ENCODE data around the gene MDN1. TPM values are rescaled to one million over a fixed set of nuclear protein-coding genes. Genes with fewer than 3 reads are reported as not detected.

Gene MDN1
- total RNA-seq, 1 experiment from 2014 or later: 117 TPM

DNA sequence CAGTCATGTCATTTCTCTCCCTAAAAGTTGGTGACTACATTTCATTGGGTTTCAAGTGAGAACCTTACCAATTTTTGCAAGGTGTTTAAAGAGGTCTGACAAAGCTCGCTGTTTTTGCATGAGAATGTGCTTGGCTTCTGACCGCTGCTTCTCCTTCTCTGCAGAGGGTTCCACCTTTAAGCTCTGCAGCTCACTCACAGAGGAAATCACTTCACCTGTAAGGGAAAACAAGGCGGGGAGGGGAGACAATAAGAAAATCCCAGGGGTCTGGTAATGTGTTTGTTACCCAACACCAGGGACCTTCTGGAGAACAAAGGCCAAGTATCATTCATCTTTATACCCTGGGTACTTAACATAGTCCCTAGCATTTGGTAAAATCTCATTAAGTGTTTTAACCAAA, 141.1 kb downstream of the MDN1 start:
- no peak overlapping the region for H2BK20ac ChIP-seq (ENCODE audit: low read depth, low read length, poor library complexity, severe bottlenecking)
- no CpG with 5 or more reads among the region's 3 CpGs for WGBS (ENCODE audit: extremely low coverage, insufficient read length, low lambda C conversion rate)
- no peak overlapping the region for H3K9ac ChIP-seq (ENCODE audit: extremely low read depth, insufficient read length, low read length)
- H3T11ph ChIP-seq (ENCODE audit: low read length): no peak overlapping the region
- peaks cover 13% of the 10 kb centered on the region for H3K4me1 ChIP-seq (ENCODE audit: insufficient read depth, low read length)
- H3K79me1 ChIP-seq (ENCODE audit: insufficient read depth, low read depth, low read length, poor library complexity, severe bottlenecking): no peaks in the 10 kb centered on the region
- no peak for DNase-seq
- Mint-ChIP-seq H3K27me3 (ENCODE audit: low read depth) (no peaks in the 10 kb centered on the region), H3K36me3 (ENCODE audit: insufficient read depth in 1 of 3, low read depth in 3 of 3) (peaks cover 75 to 93% (median 78%) of the 10 kb centered on the region in 3 experiments), H3K27ac (peak overlapping the region; percentile 88 to 94 (median 93)), H3K9me3 (no peaks in the 10 kb centered on the region), H3K4me3 (peak overlapping the region; percentile 16 to 24; a peak in 1 of 5 replicates), H3K4me1 (peaks cover 35 to 36% of the 10 kb centered on the region in 2 experiments)
- H3K9me3 ChIP-seq (ENCODE audit: control insufficient read depth, low read depth, low read length): no peaks in the 10 kb centered on the region
- no peak overlapping the region for H4K91ac ChIP-seq (ENCODE audit: insufficient read length, low read depth, low read length)
- no peak overlapping the region for H4K5ac ChIP-seq (ENCODE audit: insufficient read length, low read depth, low read length)
- H2BK15ac ChIP-seq (ENCODE audit: low read depth, low read length): no peak overlapping the region
- no peaks in the 10 kb centered on the region for H3K27me3 ChIP-seq (ENCODE audit: insufficient read depth, low read length)
- no peak overlapping the region for H3K56ac ChIP-seq (ENCODE audit: insufficient read length, low read depth, low read length)
- no peaks in the 10 kb centered on the region for H3K79me2 ChIP-seq (ENCODE audit: insufficient read depth, low read length)
- H4K20me1 ChIP-seq (ENCODE audit: control insufficient read depth, insufficient read depth, insufficient read length): no peaks in the 10 kb centered on the region
- no peak overlapping the region for H3K18ac ChIP-seq (ENCODE audit: insufficient read length, low read depth, low read length)
- peak overlapping the region; percentile 4 for H3K4me2 ChIP-seq (ENCODE audit: insufficient read depth, insufficient read length, low read length)
- no peak overlapping the region for H2BK120ac ChIP-seq (ENCODE audit: low read depth, low read length, poor library complexity, severe bottlenecking)
- no peak overlapping the region for H2BK5ac ChIP-seq (ENCODE audit: insufficient read length, low read length)
- no peaks in the 10 kb centered on the region for H3K23me2 ChIP-seq (ENCODE audit: insufficient read length, low read depth, low read length, poor library complexity, severe bottlenecking)
- no peak overlapping the region for H4K8ac ChIP-seq (replicated peaks; ENCODE audit: insufficient read length, low read depth, low read length)
- no peak overlapping the region for H2AK5ac ChIP-seq (ENCODE audit: insufficient read length, low read length)
- H2BK12ac ChIP-seq (ENCODE audit: insufficient read length, low read depth, low read length): no peak overlapping the region
- TF ChIP-seq, protein P1, sequence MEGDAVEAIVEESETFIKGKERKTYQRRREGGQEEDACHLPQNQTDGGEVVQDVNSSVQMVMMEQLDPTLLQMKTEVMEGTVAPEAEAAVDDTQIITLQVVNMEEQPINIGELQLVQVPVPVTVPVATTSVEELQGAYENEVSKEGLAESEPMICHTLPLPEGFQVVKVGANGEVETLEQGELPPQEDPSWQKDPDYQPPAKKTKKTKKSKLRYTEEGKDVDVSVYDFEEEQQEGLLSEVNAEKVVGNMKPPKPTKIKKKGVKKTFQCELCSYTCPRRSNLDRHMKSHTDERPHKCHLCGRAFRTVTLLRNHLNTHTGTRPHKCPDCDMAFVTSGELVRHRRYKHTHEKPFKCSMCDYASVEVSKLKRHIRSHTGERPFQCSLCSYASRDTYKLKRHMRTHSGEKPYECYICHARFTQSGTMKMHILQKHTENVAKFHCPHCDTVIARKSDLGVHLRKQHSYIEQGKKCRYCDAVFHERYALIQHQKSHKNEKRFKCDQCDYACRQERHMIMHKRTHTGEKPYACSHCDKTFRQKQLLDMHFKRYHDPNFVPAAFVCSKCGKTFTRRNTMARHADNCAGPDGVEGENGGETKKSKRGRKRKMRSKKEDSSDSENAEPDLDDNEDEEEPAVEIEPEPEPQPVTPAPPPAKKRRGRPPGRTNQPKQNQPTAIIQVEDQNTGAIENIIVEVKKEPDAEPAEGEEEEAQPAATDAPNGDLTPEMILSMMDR (conservative IDR thresholded peaks at IDR 0.05): no peak
- peak overlapping the region; percentile 25 for H3K27ac ChIP-seq (ENCODE audit: insufficient read length, low read depth, low read length)
- no peak overlapping the region for H3K23ac ChIP-seq (ENCODE audit: insufficient read length, low read depth, low read length)
- no peak overlapping the region for H3K4ac ChIP-seq (ENCODE audit: low read depth, low read length)
- H3K14ac ChIP-seq (ENCODE audit: insufficient read depth, low read length): no peak overlapping the region
- no peak overlapping the region for H2AFZ ChIP-seq (ENCODE audit: low read length)
